Ovary (tissue), 3 donors: ENCODE measurements around the gene ASF1B.

Experiments used
- CTCF ChIP-seq, 3 donors: fragments of 450-650 bp in 2 of 3; fragments of 200-600 bp in 1 of 3; IDR thresholded peaks; one replicate each; pipeline versions ENCODE4 v1.5.1 to v1.8.0; 2016 to 2022; ENCODE audit warnings: antibody characterized with exemption in 3 of 3, mild to moderate bottlenecking in 1 of 3
- EP300 ChIP-seq: sonication (generic); formaldehyde crosslinking; IDR thresholded peaks from one replicate; pipeline ENCODE4 v1.6.1; 2017; ENCODE audit warnings: antibody characterized with exemption
- donor health status: DM: no; HTN: no; CAD: no.

- TF ChIP-seq CTCF (IDR thresholded peaks at IDR 0.05) (no peak), EP300 (no peak)
These were observed 47.6 kb downstream of the ASF1B start for GRCh38 chr19:14088634-14089411.
